GM19099 (cell line): ENCODE measurements around the gene CCDC69.

Source experiments
- POLR2A ChIP-seq: IDR thresholded peaks from 3 replicates; pipeline ENCODE4 v1.6.1; 2011; ENCODE audit warnings: low read depth; ENCODE audit not compliant: insufficient read length; ENCODE audit errors: extremely low read depth

Gene CCDC69

DNA sequence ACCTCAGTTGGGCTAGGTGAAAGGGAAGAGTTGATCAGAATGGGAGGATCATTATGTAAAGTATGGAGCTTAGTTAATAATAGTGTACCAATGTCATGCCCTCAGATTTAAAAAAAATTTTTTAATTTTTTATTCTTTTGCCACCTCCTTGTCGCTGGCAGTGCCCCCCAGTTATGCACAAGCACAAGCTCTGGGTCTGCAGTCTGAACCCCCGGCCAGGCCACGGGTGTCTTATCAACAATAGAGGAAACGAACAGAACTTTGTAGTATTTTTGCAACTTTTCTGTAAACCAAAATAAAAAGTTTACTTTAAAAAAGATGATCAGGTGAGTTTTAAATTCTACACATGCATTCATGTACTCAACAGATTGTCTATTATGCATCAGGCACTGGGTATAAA is 27.7 kb upstream of the CCDC69 start:
- TF ChIP-seq POLR2A = no peak

DNA sequence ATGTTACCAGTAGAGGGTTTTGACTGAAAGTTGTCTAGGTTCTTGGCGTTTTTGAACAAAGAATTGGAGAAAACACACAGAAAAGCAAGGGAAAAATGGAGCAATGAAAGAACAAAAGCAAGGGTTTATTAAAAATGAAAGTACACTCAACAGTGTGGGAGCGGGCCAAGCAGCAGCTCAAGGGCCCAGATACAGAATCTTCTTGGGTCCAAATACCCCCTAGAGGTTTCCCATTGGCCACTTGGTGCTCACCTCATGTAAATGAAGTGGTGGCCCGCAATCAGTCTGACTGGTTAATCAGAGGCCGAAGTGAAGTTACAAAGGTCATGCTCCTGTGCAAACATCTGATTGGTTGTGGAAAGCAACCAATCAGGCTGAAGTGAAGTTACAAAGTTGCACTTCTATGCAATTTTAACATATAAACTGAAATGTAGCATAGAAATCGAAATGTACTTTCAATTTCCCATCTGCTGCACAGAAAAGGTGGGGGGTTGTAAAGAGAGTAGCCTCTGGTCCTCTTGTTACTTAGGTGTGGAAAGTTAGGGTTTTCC is 27.2 kb upstream of the CCDC69 start:
- no peak for TF ChIP-seq POLR2A

- no peak for TF ChIP-seq POLR2A
Observed at GRCh38 chr5:151250346-151251000, 26.6 kb upstream of the CCDC69 start.

DNA sequence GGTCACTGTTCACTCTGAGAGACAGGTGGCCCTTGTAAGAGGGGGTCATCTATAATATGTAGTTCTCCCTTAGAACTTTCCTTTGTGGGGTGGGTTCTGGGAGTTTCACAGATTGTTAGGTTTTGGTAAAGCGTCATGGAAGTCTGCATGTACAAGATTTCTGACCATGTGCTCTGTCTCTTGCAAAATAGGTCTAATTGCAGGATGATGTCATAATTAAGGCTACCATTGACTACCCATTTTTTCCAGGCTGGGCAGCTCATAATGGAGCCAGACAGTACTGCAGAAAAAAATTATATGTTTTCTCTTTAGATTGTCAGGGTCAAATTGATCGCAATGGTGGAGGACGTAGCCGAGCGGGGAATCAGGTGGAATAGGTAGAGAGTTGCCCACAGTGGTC is 25.4 kb upstream of the CCDC69 start:
- no peak for TF ChIP-seq POLR2A

GRCh38 chr5:151248651-151249050 is 24.8 kb upstream of the CCDC69 start:
- TF ChIP-seq POLR2A = no peak

DNA sequence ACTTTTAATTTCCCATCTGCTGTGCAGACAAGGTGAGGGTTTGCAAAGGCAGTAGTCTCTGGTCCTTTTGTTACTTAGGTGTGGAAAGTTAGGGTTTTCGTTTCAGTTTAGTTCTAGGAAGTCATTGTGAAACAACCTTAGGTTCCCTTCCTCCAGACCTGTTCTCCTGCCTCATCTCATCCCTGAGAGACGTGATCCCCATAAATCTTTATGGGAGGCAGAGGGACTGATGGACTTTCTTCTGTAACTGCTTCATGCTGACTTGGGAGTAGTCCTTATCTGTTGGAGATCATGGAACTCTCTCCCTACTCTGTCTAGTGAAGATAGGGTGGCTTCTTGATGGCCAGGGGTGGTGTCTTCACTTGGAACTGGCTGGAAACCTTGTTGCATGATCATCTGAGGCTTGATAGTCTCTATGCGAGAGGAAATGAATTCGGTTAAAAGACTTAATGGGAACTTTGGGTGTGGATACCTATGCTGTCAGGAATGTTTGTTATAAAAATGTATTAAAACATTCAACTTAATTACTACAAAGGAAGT is 21.9 kb upstream of the CCDC69 start:
- no peak for TF ChIP-seq POLR2A

GRCh38 chr5:151244206-151244605 is 20.3 kb upstream of the CCDC69 start:
- TF ChIP-seq POLR2A = no peak

GRCh38 chr5:151243564-151243963 is 19.7 kb upstream of the CCDC69 start:
- TF ChIP-seq POLR2A = no peak

- TF ChIP-seq POLR2A = no peak
Observed at GRCh38 chr5:151243127-151243526, 19.2 kb upstream of the CCDC69 start.

DNA sequence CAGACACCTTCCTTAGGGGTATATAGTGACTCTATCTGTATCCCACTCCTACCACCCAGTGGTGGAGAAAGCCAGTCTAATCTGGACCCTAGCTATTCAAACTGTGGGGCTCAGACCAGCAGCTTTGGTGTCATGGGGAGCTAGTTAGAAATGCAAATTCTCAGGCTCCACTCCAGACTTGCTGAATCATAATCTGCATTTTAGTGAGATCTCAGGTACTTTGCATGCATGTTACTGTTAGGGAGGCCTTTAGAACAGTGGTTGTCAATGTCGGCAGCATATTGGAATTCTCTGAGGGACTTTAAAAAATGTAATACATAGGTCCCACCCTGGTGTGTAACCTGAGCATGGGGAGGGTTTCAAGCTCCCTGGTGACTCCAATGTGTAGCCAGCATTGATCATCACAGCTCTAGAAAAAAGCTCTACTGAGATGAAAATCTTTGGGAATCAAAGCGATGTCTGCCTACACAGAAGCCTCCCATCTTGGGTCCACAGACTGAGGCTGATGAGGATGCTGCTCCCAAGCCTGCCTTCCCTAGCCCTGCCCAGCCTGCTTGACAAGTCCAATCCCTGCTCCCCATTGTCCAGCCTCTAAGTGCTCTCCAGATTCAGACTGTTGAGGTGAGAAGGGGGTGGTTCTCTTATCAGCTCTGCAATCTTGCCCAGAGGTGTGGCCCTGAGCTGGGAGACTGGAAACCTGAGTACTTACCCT is 17.2 kb upstream of the CCDC69 start:
- TF ChIP-seq POLR2A = no peak

DNA sequence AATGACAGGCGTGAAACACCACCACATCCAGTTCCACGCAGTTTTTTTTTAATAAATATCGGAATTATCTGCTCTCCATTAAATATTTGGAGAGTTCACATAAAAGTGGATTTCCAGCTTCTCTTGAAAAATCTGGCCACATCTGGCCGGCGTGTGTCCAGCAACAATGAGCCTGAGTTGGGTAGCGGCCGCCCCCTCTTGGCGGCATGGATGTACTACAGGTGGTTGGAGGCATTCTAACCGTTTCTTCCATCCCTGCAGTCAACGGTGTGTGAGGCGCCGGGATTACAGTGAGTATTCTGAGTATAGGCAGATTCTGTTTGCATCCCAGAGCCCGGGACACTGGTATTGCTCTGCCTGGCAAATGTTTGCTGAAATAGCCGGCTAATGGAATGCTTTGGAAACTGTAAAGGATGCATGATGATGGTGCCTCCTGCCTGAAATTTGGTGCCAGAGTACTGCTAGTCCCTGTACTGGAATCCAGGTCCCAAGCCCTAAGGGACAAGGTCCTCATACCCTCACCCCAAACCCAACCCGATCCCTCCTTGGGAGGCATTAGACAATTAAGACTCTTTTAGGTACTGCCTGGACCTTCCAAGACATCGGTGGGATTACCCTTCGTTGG is 15.5 kb upstream of the CCDC69 start:
- no peak for TF ChIP-seq POLR2A

DNA sequence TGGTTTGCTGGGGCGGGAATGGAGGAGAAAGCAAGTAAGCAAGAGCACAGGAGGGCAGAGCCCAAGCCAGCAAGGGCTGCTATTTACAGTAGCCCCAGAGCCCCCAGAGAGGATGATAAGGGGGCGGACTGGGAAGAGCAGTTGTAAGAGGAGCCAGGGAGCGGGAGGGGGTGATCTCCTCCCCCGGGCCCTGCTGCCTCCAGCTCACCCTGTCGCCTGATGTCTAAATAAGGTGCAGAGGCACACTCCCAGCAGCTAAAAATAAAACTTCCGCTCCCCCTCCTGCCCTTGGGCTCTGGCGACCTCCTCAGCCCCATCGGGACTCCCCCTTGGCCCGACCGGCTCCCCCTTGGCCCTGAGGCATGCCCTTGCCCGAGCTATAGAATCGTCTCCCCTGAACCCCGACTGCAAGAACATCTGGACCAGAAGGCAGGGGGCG is 14.4 kb upstream of the CCDC69 start:
- TF ChIP-seq POLR2A = peak; percentile 34

GRCh38 chr5:151237685-151238084 is 13.8 kb upstream of the CCDC69 start:
- no peak for TF ChIP-seq POLR2A

DNA sequence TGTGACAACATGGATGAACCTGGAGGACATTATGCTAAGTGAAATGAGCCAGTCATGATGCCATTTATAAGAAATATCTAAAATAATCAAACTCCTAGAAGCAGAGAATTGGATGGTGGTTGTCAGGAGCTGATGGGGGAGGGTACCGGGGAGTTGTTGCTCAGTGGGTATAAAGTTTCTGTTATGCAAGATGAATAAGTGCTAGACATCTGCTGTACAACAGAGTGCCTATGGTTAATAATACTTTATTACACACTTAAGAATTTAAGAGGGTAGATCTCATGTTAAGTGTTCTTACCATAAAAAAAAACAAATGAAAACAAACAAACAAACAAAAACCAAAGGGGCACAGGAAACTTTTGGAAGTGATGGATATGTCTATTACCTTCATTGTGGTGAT is 13.0 kb upstream of the CCDC69 start:
- TF ChIP-seq POLR2A = no peak

- peak; percentile 19 for TF ChIP-seq POLR2A
Observed at GRCh38 chr5:151234476-151235238, 10.8 kb upstream of the CCDC69 start.
